WTC11 (cell line): Measurements from ENCODE around the gene KIR2DL4.
"Not testable (repeated sequence)": the region's sequence is repeated elsewhere in the genome, so short reads cannot be mapped to it uniquely, and the experiment has no call there.

Experiments used
- ATF1 ChIP-seq: sonication (generic); formaldehyde crosslinking; IDR thresholded peaks from 2 replicates; pipeline ENCODE4 v1.8.1; 2023; ENCODE audit warnings: mild to moderate bottlenecking, moderate library complexity, missing genetic modification reagents
- CTCF ChIP-seq: fragments of 200-600 bp; IDR thresholded peaks from 2 replicates; pipeline ENCODE4 v1.8.0; 2022; ENCODE audit warnings: antibody characterized with exemption
- NR1H2 ChIP-seq: sonication (generic); formaldehyde crosslinking; IDR thresholded peaks from 2 replicates; pipeline ENCODE4 v1.9.0; 2021; ENCODE audit warnings: mild to moderate bottlenecking, moderate library complexity, missing genetic modification reagents
- PRDM15 ChIP-seq: sonication (generic); formaldehyde crosslinking; IDR thresholded peaks from 2 replicates; pipeline ENCODE4 v1.8.0; 2022; ENCODE audit warnings: missing genetic modification reagents
- SOX15 ChIP-seq: fragments of 250-450 bp; sonication (Bioruptor Pico); IDR thresholded peaks from 2 replicates; pipeline ENCODE4 v1.9.0; 2021; ENCODE audit warnings: mild to moderate bottlenecking
- ZNF281 ChIP-seq: sonication (generic); formaldehyde crosslinking; IDR thresholded peaks from 2 replicates; pipeline ENCODE4 v1.8.0; 2023; ENCODE audit warnings: mild to moderate bottlenecking, missing genetic modification reagents

GRCh38 chr19:54769646-54770045 is 33.8 kb upstream of the KIR2DL4 start, which contains the start of gene KIR2DL1:
- not testable (repeated sequence) for TF ChIP-seq ZNF281 (CRISPR knock-in tag); CTCF; PRDM15; ATF1 (CRISPR knock-in tag); SOX15 (CRISPR knock-in tag); NR1H2 (CRISPR knock-in tag)
